Vagina (tissue), 2 donors: ENCODE measurements around the gene RUFY1. TPM values are rescaled to one million over a fixed set of nuclear protein-coding genes. Genes with fewer than 3 reads are reported as not detected.

Experiments
- DNase-seq, 2 donors: peaks; one replicate each; pipeline ENCODE4 v3.0.0-alpha.2; 2017; ENCODE audit errors: extremely low spot score in 2 of 2
- H3K27ac ChIP-seq: fragments of 200-600 bp; sonication (generic); one replicate; pipeline ENCODE4 v1.5.1; 2019
- H3K27me3 ChIP-seq: fragments of 200-600 bp; sonication (generic); one replicate; pipeline ENCODE4 v1.5.1; 2019
- H3K36me3 ChIP-seq, 2 donors: fragments of 200-600 bp; sonication (generic); one replicate each; pipeline ENCODE4 v1.5.1; 2017 to 2019
- H3K4me1 ChIP-seq: fragments of 200-600 bp; sonication (generic); one replicate; pipeline ENCODE4 v1.5.1; 2019
- H3K4me3 ChIP-seq, 2 donors: fragments of 200-600 bp; sonication (generic); 1 replicate in 1 of 2; 2 replicates in 1 of 2; pipeline ENCODE4 v1.5.1; 2016 to 2019
- H3K9me3 ChIP-seq: fragments of 200-600 bp; sonication (generic); one replicate; pipeline ENCODE4 v1.5.1; 2019
- POLR2A ChIP-seq, 2 donors: fragments of 450-650 bp; IDR thresholded peaks; one replicate each; pipeline ENCODE4 v1.6.1; 2017; ENCODE audit warnings: antibody characterized with exemption in 2 of 2, mild to moderate bottlenecking in 2 of 2, moderate library complexity in 2 of 2
- POLR2AphosphoS5 ChIP-seq, 2 donors: sonication (generic); formaldehyde crosslinking; IDR thresholded peaks; one replicate each; pipeline ENCODE4 v1.9.0; 2017; ENCODE audit warnings: antibody characterized with exemption in 2 of 2, mild to moderate bottlenecking in 2 of 2, low read depth in 1 of 2; ENCODE audit not compliant: insufficient read depth in 1 of 2
- intact Hi-C: fragments of 100-400 bp; cut with DNase I; formaldehyde crosslinking; loops from one replicate; pipeline ENCODE4 v1.15.1; 2023
- total RNA-seq: library from RNA; depleted of rRNA; stranded (reverse); fragments of >200 nt; gene quantifications from one replicate; pipeline ENCODE4 v1.2.3, GENCODE V29; 2016
- TF ChIP-seq, protein P1 (sequence below), 3 experiments: fragments of 450-650 bp in 2 of 3; fragments of 200-600 bp in 1 of 3; sonication (generic) in 1 of 3; IDR thresholded peaks; one replicate each; pipeline ENCODE4 v1.5.1; 2017 to 2019; ENCODE audit warnings: antibody characterized with exemption in 3 of 3, mild to moderate bottlenecking in 2 of 3, moderate library complexity in 2 of 3

The RUFY1 gene
- total RNA-seq, 1 donor from 2014 or later, result 35.6 TPM

DNA sequence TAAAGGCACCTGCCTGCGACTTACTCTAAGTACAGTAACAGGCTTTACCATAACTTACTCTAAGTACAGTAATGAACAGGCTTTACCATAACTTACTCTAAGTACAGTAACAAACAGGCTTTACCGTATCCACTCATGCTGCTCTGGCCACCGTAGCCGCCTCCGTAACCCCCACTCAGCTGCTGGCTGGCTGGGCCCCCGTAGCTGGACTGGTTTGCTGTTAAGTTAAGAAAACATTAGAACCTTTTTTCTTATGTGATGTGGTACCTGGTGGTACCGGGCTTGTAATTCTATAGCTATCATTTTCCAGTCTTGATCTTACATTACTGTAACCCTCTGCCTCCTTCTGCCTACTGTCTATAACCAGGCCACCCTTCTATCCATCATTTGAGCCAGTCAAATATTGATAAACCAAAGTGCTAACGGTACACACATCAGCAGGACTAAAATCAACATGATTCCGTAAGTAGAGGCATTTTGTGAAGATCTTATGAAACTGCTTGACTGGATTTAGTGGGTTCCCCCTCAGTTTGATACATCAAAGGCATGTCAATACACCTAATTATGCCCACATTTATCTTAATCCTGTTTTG, 65.7 kb downstream of the RUFY1 start:
- intact Hi-C loops, result loop anchor here (10.0 kb wide), 1 partner anchor 1471 kb away; no protein-coding TSS in a partner anchor
- Histone ChIP-seq H3K36me3 (peaks cover 6 to 96% of the 10 kb centered on the region in 2 donors), H3K4me1 (peaks cover 63% of the 10 kb centered on the region), H3K9me3 (no peaks in the 10 kb centered on the region), H3K27me3 (no peaks in the 10 kb centered on the region), H3K4me3 (no peak overlapping the region), H3K27ac (no peak overlapping the region)
- no peak for TF ChIP-seq POLR2A (IDR thresholded peaks at IDR 0.05)
- no peak for TF ChIP-seq POLR2AphosphoS5 (IDR thresholded peaks at IDR 0.05; ENCODE audit: insufficient read depth in 1 of 2, low read depth in 1 of 2)
- TF ChIP-seq, protein P1, sequence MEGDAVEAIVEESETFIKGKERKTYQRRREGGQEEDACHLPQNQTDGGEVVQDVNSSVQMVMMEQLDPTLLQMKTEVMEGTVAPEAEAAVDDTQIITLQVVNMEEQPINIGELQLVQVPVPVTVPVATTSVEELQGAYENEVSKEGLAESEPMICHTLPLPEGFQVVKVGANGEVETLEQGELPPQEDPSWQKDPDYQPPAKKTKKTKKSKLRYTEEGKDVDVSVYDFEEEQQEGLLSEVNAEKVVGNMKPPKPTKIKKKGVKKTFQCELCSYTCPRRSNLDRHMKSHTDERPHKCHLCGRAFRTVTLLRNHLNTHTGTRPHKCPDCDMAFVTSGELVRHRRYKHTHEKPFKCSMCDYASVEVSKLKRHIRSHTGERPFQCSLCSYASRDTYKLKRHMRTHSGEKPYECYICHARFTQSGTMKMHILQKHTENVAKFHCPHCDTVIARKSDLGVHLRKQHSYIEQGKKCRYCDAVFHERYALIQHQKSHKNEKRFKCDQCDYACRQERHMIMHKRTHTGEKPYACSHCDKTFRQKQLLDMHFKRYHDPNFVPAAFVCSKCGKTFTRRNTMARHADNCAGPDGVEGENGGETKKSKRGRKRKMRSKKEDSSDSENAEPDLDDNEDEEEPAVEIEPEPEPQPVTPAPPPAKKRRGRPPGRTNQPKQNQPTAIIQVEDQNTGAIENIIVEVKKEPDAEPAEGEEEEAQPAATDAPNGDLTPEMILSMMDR (IDR thresholded peaks at IDR 0.05), result no peak
- DNase-seq, result no peak

GRCh38 chr5:179617930-179618329, 67.6 kb downstream of the RUFY1 start:
- no peak for DNase-seq
- Histone ChIP-seq H3K4me3 (no peak overlapping the region), H3K27me3 (no peaks in the 10 kb centered on the region), H3K4me1 (peaks cover 69% of the 10 kb centered on the region), H3K36me3 (peaks cover 6 to 89% of the 10 kb centered on the region in 2 donors), H3K9me3 (no peaks in the 10 kb centered on the region), H3K27ac (no peak overlapping the region)
- intact Hi-C loops, result loop anchor here (10.0 kb wide), 1 partner anchor 1473 kb away; no protein-coding TSS in a partner anchor
- TF ChIP-seq POLR2AphosphoS5 (IDR thresholded peaks at IDR 0.05; ENCODE audit: insufficient read depth in 1 of 2, low read depth in 1 of 2) (no peak), POLR2A (IDR thresholded peaks at IDR 0.05) (no peak)
- TF ChIP-seq, protein P1 (IDR thresholded peaks at IDR 0.05), result no peak

DNA sequence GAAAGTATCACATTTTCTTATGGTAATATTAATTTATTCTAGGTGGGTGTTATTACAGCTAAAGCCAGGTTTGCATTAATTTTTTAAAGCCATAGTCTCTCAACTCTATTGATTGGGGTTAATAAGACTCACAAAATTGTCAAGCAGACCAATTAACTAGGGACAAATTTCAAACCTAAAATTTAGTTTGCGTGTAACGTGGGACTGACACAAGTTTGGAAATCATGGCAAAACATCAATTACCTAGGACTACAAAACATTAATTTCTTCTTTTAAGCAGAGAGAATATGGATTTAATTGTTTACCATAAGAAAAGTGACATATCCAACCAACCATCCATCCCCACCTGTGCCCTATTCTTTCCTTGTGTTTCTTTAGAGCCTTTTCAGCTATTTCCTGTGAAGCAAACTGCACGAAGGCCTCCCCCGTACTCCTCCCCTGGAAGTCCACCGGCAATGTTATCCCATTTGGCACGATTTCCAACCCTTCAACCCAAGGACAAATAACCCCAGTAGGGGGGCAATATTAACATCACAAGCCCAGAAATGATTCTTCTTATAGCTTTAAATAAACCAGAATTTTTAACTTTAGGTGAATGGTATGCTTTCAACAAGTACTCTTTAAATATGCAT, 68.7 kb downstream of the RUFY1 start:
- H3K9me3 ChIP-seq, result no peaks in the 10 kb centered on the region
- no peak for DNase-seq
- H3K4me3 ChIP-seq, result peak overlapping the region; percentile 61 to 92
- no peaks in the 10 kb centered on the region for H3K27me3 ChIP-seq
- intact Hi-C loops, result loop anchor here (10.0 kb wide), 1 partner anchor 1474 kb away; no protein-coding TSS in a partner anchor
- H3K27ac ChIP-seq, result peak overlapping the region; percentile 0
- H3K4me1 ChIP-seq, result peaks cover 63% of the 10 kb centered on the region
- H3K36me3 ChIP-seq, result peaks cover 0 to 78% of the 10 kb centered on the region in 2 donors
- TF ChIP-seq POLR2A (IDR thresholded peaks at IDR 0.05) (no peak), POLR2AphosphoS5 (IDR thresholded peaks at IDR 0.05; ENCODE audit: insufficient read depth in 1 of 2, low read depth in 1 of 2) (no peak)
- TF ChIP-seq, protein P1 (IDR thresholded peaks at IDR 0.05), result no peak

- Histone ChIP-seq H3K27me3 (no peaks in the 10 kb centered on the region), H3K9me3 (no peaks in the 10 kb centered on the region), H3K36me3 (peaks cover 0 to 70% of the 10 kb centered on the region in 2 donors), H3K27ac (peak overlapping the region; percentile 0), H3K4me3 (peak overlapping the region; percentile 61 to 92), H3K4me1 (peaks cover 68% of the 10 kb centered on the region)
- TF ChIP-seq POLR2AphosphoS5 (IDR thresholded peaks at IDR 0.05; ENCODE audit: insufficient read depth in 1 of 2, low read depth in 1 of 2) (no peak), POLR2A (IDR thresholded peaks at IDR 0.05) (no peak)
- TF ChIP-seq, protein P1 (IDR thresholded peaks at IDR 0.05), result no peak
- intact Hi-C loops, result loop anchor here (5.0 to 10.0 kb wide), 2 partner anchors 67 to 1475 kb away; partner anchors contain the start of gene RUFY1
- DNase-seq, result no peak
Observed at GRCh38 chr5:179619776-179620175, 69.4 kb downstream of the RUFY1 start.
